Activated T-cell treated with anti-CD3 and anti-CD28 coated beads, Interleukin-2, amount 50 U/mL, for 24 hours (primary cell): Measurements from ENCODE around the gene CYTH2.
A peak's percentile ranks its signal among the peaks of the same experiment; 100 is the strongest.

ENCODE experiments used
- DNase-seq: peaks from one replicate; pipeline ENCODE4 v3.0.0-alpha.2; 2020
- H3K27ac Mint-ChIP-seq: 2 replicates; pipeline ENCODE4 v1.8.0; 2020; ENCODE audit warnings: mild to moderate bottlenecking, mixed read lengths
- H3K27me3 Mint-ChIP-seq: 2 replicates; pipeline ENCODE4 v1.8.0; 2020; ENCODE audit warnings: mixed read lengths
- H3K36me3 Mint-ChIP-seq: 2 replicates; pipeline ENCODE4 v1.8.0; 2020; ENCODE audit warnings: low read depth, mixed read lengths
- H3K4me1 Mint-ChIP-seq: 2 replicates; pipeline ENCODE4 v1.8.0; 2020; ENCODE audit warnings: low read depth, mixed read lengths
- H3K4me3 Mint-ChIP-seq: 2 replicates; pipeline ENCODE4 v1.8.0; 2020; ENCODE audit warnings: mild to moderate bottlenecking, moderate library complexity, mixed read lengths
- H3K9me3 Mint-ChIP-seq: 2 replicates; pipeline ENCODE4 v1.8.0; 2020; ENCODE audit warnings: mixed read lengths

CYTH2 gene

GRCh38 chr19:48490981-48491792 is 22.0 kb downstream of the CYTH2 start:
- Mint-ChIP-seq H3K4me3 (peak overlapping the region; percentile 15), H3K27ac (no peak overlapping the region), H3K9me3 (no peaks in the 10 kb centered on the region), H3K27me3 (peaks cover 48% of the 10 kb centered on the region), H3K4me1 (peaks cover 29% of the 10 kb centered on the region), H3K36me3 (no peaks in the 10 kb centered on the region)
- peak; percentile 76 for DNase-seq

DNA sequence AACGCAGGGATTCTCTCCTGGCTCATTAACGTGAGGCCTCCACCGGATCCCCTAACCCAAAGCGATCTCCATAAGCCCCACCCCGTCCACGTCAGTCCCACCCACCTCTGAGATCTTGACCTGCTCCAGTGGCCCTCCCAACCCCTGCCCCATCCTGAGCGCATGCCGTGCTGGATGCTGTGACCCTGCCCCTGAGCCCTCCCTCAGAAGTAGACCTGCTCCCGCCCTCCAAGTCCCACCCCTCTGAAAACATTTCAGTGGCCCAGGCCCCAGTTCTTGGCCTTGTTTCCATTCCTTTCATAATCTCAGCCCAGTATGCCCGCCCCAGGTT is 22.6 kb downstream of the CYTH2 start:
- Mint-ChIP-seq H3K27me3 (peaks cover 51% of the 10 kb centered on the region), H3K4me3 (peak overlapping the region; percentile 15), H3K27ac (no peak overlapping the region)

GRCh38 chr19:48492925-48493717 is 24.0 kb downstream of the CYTH2 start:
- Mint-ChIP-seq H3K4me3 (peak overlapping the region; percentile 62), H3K27me3 (peaks cover 60% of the 10 kb centered on the region), H3K27ac (peak overlapping the region; percentile 74), H3K4me1 (peaks cover 34% of the 10 kb centered on the region), H3K36me3 (no peaks in the 10 kb centered on the region), H3K9me3 (no peaks in the 10 kb centered on the region)
- DNase-seq, result peak; percentile 87

More for the DNA sequence above, 22.6 kb downstream of the CYTH2 start:
- H3K4me1 Mint-ChIP-seq, result peaks cover 29% of the 10 kb centered on the region
- H3K36me3 Mint-ChIP-seq, result no peaks in the 10 kb centered on the region
- DNase-seq, result no peak
- H3K9me3 Mint-ChIP-seq, result no peaks in the 10 kb centered on the region

GRCh38 chr19:48493718-48494401 is 24.7 kb downstream of the CYTH2 start:
- H3K27ac Mint-ChIP-seq, result peak overlapping the region; percentile 22
- DNase-seq, result no peak
- H3K4me1 Mint-ChIP-seq, result peaks cover 36% of the 10 kb centered on the region
- no peaks in the 10 kb centered on the region for H3K9me3 Mint-ChIP-seq
- H3K4me3 Mint-ChIP-seq, result peak overlapping the region; percentile 62
- peaks cover 62% of the 10 kb centered on the region for H3K27me3 Mint-ChIP-seq
- H3K36me3 Mint-ChIP-seq, result no peaks in the 10 kb centered on the region

DNA sequence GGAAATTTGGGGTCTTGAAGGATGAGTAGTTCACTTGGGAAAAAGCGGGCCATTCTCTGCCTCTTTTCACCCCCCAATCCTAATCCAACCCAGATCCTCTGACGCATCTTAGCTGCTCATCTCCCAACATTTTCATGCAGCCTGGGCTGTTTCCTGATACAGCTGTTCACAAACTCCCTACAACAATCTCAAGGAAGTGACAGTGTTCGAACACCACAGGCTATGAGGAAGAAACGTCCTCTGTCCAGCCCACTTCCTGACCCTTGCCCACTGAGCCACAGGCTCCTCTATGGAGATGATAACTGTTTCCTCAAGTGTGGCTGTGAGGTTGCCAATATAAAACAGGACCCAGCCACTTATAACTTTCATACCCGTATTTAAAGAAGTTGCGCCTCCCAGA is 26.2 kb downstream of the CYTH2 start:
- no peak for DNase-seq
- no peaks in the 10 kb centered on the region for H3K36me3 Mint-ChIP-seq
- peaks cover 29% of the 10 kb centered on the region for H3K4me1 Mint-ChIP-seq
- no peaks in the 10 kb centered on the region for H3K9me3 Mint-ChIP-seq
- H3K27me3 Mint-ChIP-seq, result peaks cover 56% of the 10 kb centered on the region
- no peak overlapping the region for H3K27ac Mint-ChIP-seq
- no peak overlapping the region for H3K4me3 Mint-ChIP-seq

DNA sequence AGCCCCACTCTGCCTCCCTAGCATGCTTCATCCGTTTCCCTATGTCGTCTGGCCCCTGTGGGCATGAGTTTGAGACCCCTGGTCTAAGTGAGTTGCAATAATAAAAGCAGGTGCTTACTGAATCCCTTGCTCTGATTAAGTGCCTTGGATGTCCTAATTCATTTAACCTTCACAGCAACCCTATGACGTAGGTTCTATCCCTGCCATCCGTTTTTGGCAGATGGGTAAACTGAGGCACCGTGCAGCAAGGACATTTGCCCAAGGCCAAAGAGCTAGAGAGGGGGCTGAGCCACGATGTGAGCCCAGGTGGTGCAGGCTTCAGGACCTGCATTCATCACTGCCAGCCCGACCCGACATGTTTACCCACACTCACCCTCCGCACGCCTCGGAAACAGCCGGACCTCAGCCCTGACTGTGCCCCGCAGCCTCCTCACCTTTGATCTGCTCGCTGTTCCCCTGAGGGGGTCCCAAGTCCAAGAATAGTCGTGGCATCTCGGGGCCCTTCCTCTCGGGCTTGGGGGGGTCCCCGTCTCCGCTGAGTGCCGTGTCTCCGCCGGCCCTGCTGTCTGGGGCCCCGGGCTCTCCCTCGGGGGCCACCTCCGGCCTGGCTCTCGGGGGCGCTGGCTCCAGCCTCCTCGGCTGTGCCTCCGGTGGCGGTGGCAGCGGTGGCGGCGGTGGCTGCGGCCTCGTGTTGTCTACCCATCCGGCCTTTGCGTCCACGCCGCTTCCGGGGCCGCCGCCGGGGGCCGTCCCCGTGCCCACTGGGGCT is 28.0 kb downstream of the CYTH2 start:
- H3K27ac Mint-ChIP-seq, result no peak overlapping the region
- peaks cover 43% of the 10 kb centered on the region for H3K27me3 Mint-ChIP-seq
- no peak for DNase-seq
- peaks cover 22% of the 10 kb centered on the region for H3K4me1 Mint-ChIP-seq
- H3K36me3 Mint-ChIP-seq, result no peaks in the 10 kb centered on the region
- no peak overlapping the region for H3K4me3 Mint-ChIP-seq
- H3K9me3 Mint-ChIP-seq, result no peaks in the 10 kb centered on the region

- no peaks in the 10 kb centered on the region for H3K9me3 Mint-ChIP-seq
- peaks cover 35% of the 10 kb centered on the region for H3K27me3 Mint-ChIP-seq
- no peak overlapping the region for H3K4me3 Mint-ChIP-seq
- no peak overlapping the region for H3K27ac Mint-ChIP-seq
- no peaks in the 10 kb centered on the region for H3K36me3 Mint-ChIP-seq
- H3K4me1 Mint-ChIP-seq, result peaks cover 16% of the 10 kb centered on the region
- DNase-seq, result no peak
Measured at GRCh38 chr19:48497728-48498594, 28.8 kb downstream of the CYTH2 start.

- Mint-ChIP-seq H3K4me3 (no peak overlapping the region), H3K27me3 (peaks cover 34% of the 10 kb centered on the region), H3K9me3 (no peaks in the 10 kb centered on the region), H3K4me1 (peaks cover 15% of the 10 kb centered on the region), H3K36me3 (no peaks in the 10 kb centered on the region), H3K27ac (no peak overlapping the region)
- no peak for DNase-seq
Measured at GRCh38 chr19:48498595-48499311, 29.6 kb downstream of the CYTH2 start.

DNA sequence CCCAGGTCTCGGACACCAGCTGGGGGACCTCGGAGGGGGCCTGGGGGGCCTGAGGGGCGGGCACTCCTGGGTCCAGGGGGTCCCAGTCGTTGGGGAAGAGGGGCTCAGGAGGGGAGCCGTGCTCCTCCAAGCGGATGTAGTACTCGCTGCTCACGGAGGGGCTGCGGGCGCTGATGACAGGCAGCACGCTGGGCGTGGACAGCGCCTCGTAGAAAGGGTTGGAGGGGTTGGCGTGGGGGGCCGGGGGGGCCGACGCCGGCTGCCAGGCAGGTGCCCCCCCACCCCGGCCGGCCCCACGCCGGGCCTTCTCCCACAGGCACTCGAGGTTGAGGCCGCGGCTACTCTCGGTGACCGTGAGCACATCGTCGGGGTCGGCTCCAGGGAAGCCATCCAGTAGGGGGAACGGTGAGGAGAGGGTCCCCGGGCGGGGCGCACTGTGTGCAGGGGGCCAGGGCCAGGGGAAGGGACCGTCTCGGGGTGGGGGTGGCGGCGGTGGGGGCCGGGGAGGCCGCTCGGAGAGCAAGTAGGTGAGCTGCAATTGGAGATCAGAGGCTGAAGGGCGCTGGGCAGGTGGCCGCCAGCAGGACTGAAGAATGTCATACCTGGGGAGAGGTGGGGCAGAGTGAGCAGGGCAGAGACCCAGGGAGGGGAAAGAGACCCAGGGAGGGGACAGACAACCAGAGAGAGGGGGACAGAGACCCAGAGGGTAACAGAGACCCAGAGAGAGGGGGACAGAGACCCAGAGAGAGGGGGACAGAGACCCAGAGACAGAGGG is 30.3 kb downstream of the CYTH2 start:
- Mint-ChIP-seq H3K36me3 (no peaks in the 10 kb centered on the region), H3K4me1 (peaks cover 14% of the 10 kb centered on the region), H3K27me3 (peaks cover 29% of the 10 kb centered on the region), H3K4me3 (no peak overlapping the region), H3K9me3 (no peaks in the 10 kb centered on the region), H3K27ac (no peak overlapping the region)
- DNase-seq, result no peak

DNA sequence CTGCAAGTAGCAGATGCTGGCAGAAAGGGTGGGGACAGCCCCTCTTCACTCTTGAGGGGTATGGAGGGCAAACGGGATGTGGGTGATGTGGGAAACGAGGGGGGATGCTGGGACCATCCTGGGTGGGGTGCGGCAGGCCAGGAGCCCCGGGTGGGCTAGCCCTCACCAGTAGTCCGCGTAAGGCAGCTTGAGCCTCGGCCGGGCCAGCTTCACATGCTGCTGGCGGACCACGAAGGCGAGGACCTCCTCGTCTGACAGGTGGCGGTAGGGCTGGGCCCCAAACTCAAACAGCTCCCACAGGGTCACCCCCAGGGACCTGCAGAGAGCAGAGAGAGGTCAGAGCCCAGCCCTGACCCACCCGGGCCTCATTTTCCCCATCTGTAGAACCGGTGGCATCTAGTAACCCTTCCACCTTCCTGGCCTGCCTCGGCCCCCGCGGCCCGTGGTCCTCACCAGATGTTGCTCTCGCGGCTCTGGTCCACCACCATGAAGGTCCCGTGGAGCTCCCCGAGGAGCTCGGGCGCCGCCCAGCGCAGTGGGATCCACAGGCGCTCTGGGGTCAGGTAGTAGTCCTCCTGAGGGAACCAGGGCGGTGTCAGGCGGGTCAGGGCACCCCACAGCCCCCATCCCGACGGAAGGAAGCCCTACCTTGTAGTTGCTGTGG is 31.8 kb downstream of the CYTH2 start:
- H3K4me3 Mint-ChIP-seq, result peak overlapping the region; percentile 33
- no peak overlapping the region for H3K27ac Mint-ChIP-seq

DNA sequence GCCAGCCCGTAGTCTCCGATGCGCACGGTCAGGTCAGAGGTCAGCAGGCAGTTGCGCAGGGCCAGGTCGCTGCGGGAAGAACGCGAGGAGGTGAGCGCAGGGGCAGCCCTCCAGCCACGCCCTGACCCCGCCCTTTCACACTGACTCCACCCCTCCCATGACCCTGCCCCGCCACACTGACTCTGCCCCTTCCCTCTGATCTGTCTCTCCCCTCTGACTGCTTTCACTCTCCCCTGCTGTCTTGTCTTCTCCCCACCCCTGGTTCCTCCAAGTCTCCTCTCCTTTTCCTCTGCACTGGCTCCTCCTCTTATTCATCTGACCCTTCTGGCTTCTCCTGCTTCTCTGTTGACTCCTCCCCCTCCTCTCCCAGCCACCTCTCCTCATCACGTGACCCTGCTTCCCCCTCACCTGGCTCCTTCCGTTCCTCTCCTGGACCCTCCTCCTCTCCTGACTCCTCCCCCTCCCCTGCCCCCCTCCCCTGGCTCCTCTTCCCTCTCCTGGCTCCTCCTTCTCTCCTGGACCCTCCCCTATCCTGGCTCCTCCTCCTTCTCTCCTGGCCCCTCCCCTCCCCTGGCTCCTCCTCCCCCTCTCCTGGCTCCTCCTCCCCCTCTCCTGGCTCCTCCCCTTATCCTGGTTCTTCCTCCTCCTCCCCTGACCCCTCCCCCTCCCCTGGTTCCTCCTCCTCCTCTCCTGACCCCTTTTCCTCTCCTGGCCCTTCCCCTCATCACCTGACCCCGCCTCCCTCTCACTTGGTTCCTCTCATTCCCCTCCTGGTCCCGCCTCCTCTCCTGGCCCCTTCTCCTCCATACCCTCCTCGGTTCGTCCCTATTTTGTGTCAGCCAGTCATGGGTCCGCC is 32.6 kb downstream of the CYTH2 start:
- Mint-ChIP-seq H3K27ac (no peak overlapping the region), H3K4me3 (peak overlapping the region; percentile 33), H3K27me3 (peaks cover 11% of the 10 kb centered on the region), H3K9me3 (no peaks in the 10 kb centered on the region), H3K36me3 (no peaks in the 10 kb centered on the region), H3K4me1 (peaks cover 14% of the 10 kb centered on the region)
- DNase-seq, result peak; percentile 78

More for the DNA sequence above, 31.8 kb downstream of the CYTH2 start:
- DNase-seq, result no peak
- Mint-ChIP-seq H3K36me3 (no peaks in the 10 kb centered on the region), H3K9me3 (no peaks in the 10 kb centered on the region), H3K27me3 (peaks cover 14% of the 10 kb centered on the region), H3K4me1 (peaks cover 14% of the 10 kb centered on the region)
